HG03025 (cell line): ENCODE data around the gene FEM1B.

ENCODE experiments used
- ATAC-seq: cut with Tn5 transposase; IDR thresholded peaks from one replicate; pipeline ENCODE4 v1.9.1; 2021; ENCODE audit warnings: mild to moderate bottlenecking, moderate library complexity; ENCODE audit not compliant: unreplicated experiment, low FRiP score

Gene FEM1B

DNA sequence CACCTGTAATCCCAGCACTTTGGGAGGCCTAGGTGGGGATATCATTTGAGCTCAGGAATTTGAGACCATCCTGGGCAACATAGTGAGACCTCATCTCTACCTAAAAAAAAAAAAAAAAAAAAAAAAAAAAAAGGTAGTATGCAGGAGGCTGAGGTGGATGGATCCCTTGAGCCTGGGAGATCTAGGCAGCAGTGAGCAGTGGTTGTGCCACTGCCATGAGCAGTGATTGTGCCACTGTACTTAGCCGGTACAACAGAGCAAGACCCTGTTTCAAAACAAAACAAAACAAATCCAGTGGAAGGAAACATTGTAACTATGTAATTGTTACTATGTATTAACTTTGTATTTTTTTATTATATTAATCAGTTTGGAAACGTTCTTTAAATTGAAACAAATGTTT, 5.9 kb downstream of the FEM1B start:
- no peak for ATAC-seq

- no peak for ATAC-seq
Observed at GRCh38 chr15:68284616-68285258, 7.2 kb downstream of the FEM1B start.

DNA sequence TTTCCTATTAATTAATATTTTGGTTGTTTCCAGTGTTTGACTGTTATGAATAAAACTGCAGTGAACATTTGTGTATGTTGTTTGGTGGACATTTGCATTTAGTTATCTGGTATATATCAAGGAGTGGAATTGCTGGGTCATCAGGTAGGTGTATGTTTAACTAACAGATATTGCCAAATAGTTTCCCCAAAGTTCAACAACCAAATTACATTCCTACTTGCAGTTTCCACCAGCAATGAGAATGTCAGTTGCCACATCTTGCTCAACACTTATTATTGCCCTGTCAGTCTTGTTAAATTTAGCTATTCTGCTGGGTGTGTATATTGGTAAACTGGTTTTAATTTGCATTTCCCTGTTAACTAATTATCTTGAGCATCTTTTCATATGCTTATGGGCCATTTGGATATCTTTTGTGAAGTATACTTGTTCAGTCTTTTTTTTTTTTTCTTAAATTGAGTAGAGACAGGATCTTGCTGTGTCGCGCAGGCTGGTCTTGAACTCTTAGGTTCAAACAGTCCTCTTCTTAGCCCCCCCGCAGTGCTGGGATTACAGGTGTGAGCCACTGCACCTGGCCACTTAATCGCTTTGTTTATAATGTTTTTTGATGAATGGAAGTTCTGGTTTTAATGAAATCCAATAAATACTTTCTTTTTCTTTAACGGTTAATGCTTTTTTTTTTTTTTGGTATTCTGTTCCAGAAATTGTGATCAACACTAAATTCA, 7.9 kb downstream of the FEM1B start:
- ATAC-seq = no peak

DNA sequence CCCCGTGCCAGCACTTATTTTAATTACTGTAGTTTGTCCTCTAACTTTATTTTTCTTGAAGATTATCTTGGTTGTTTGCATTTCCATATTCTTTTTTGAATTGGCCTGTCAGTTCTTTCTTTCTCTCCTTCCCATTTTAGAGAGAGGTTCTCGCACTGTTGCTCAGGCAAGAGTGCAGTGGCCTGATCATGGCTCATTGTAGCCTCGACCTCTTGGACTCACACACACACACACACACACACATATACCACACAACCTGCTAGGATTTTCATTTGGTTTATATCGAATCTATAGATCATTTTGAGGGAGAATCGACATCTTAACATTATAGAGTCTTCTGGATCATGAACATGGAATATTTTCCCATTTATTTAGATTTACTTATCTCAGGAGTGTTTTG, 8.7 kb downstream of the FEM1B start:
- no peak for ATAC-seq

DNA sequence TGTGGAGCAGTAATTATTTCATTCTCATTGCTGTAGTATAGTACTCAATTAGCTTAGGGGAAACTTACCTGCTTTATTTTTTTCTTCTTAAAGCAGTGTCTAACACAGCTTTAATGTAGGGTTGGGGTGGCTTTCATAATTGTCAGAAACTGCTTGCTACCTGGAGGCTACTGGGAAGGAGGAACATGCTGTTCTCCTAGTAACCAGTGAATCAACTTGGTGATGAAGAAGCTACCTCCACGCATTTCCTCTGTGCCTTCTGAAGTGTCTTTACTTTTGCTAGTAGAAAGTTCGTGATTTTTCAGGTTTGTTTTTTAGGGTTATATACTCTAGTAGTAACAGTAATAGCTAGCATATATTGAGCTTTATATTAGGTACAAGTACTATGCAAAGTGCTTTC, 11.5 kb downstream of the FEM1B start:
- no peak for ATAC-seq

- ATAC-seq = no peak
Observed at GRCh38 chr15:68289621-68290352, 12.2 kb downstream of the FEM1B start.

DNA sequence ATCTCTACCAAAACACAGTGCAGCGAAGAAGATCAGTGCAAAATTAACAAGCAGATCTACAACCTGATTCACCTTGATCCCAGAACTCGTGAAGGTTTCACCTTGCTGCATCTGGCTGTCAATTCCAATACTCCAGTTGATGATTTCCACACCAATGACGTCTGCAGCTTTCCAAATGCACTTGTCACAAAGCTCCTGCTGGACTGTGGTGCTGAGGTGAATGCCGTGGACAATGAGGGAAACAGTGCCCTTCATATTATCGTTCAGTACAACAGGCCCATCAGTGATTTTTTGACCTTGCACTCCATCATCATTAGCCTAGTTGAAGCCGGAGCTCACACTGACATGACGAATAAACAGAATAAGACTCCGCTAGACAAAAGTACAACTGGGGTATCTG, 13.2 kb downstream of the FEM1B start:
- ATAC-seq = no peak

DNA sequence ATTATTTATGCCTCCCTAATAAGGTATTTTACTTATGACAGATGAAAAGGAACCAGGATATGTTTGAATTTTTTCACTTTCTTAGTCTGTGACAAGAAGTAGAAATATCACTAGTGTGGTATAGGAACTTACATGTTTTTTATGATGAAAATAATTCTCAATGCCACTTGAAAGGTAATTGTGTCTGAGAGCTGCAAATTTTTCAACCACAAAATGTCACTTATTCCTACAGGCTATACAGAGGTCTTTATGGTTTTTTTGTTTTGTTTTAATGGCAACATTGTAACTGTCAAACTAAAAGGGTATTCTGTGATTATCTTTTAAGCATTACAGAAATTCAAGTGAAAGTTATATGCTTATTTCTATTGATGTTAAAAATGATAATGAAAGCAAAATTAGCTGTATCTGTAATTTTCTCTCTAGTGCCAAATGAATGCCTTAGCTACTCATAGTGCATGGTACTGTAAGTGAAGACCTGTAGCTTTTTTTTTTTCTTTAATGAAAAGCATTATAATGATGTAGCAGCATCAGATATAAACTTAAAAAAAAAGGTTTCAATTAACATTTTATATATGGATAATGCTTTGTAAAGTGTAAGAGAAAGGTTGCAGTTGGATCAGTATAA, 14.7 kb downstream of the FEM1B start:
- ATAC-seq = no peak

- no peak for ATAC-seq
Observed at GRCh38 chr15:68292967-68293366, 15.4 kb downstream of the FEM1B start.

GRCh38 chr15:68295014-68295805, 17.7 kb downstream of the FEM1B start:
- ATAC-seq = no peak

GRCh38 chr15:68298336-68298735, 20.8 kb downstream of the FEM1B start:
- ATAC-seq = no peak

- peak; percentile 74 for ATAC-seq
Observed at GRCh38 chr15:68298882-68299381, 21.4 kb downstream of the FEM1B start.

GRCh38 chr15:68299436-68299835, 21.9 kb downstream of the FEM1B start:
- no peak for ATAC-seq

DNA sequence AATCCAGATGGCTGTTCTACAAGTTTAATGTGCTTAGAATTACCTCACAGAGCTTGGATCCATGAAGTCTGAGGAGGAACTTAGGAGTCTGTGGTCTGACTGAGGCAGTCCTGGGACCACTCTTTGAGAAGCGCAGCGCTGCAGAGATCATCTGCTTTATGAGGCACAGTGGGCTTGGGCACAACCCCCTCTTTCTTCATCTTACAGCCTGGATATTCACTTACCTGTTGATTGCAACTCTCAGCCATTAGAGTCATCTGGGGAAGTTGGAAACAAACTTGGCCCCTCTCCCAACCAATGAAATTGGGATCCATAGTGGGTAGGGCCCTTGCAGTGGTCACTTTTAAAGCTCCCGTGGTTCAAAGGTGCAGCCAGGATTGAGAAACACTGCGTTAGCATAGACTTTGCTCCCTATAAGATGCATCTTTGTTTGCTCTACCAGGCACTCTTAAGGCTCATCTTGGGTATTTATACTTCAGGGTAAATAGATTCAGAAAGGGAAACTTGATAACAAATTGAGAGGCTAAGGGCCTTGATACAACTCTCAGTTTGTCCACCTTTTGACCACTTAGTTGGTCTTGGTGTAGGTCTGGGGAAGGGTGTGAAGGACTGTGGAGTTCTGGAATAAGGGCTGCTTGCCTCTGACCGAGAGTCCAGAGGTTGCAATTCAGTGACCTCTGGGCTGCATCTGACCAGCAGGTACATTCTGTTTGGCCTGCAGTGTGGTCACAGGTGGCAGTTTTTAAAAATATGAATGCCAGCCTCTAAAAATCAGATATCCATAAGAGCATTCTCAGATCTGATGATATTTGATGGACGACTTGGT, 22.8 kb downstream of the FEM1B start:
- ATAC-seq = no peak

DNA sequence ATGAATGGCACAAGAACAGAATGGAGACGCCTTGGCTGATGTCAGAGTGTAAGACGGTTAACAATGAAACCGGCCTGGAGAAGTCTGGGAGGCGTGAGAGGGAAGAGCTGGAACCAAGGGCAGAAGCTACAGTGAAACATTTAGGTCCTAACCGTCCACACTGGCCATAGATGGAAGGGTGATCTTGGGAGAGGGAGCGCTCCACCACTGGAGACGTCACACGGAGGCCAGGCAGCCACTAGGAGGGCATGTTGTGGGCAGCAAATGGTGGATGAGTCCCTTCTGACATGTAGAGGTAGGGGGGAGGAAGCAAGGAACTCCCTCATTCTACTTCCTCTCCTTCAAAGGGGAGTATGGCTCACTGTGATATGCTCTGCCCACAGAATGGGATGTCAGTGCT, 23.8 kb downstream of the FEM1B start:
- no peak for ATAC-seq

DNA sequence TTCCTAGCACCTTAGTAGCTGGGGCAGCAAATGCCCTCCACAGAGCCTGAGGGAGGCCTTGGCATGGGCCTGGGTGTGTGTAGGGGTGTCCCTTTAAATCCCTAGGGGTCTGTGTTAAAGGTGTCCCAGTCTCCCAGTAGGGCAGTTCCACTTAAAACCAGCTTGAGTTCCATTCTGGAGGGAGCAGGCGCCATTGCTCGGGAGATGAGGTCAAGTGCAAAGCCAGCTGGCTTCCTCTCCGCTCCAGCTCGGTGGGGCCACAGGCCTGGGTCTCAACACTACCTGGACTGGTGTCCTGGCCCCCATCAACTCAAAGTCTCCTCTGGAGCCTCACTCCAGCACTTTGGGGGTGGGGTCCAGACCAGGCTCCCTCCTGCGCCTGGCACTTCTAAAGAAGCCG, 25.2 kb downstream of the FEM1B start:
- no peak for ATAC-seq

DNA sequence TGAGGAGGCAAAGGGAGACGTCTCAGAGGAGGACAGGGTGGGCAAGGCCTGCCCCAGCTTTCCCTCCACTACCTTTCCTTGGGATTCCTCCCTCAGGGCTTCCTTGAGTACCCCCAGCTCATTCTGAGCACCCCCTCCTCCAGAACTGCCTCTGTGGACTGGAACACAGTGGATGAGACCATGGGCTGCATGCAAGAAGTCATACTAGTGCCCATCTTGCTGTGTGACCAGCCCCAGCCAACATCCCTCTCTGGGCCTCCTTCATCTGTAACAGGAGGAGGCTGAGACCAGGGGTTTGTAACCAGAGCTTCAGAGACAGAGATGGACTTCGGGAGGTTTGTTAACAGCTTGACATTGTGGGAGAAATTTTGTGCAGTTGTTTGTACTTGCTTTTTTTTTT, 25.6 kb downstream of the FEM1B start:
- no peak for ATAC-seq

- ATAC-seq = no peak
Observed at GRCh38 chr15:68303560-68304436, 26.3 kb downstream of the FEM1B start.
